Right ventricle myocardium superior (tissue), 1 donor: Measurements from ENCODE around the gene LRFN5. TPM values are rescaled to one million over a fixed set of nuclear protein-coding genes. Genes with fewer than 3 reads are reported as not detected.
"Not testable (repeated sequence)": the region's sequence is repeated elsewhere in the genome, so short reads cannot be mapped to it uniquely, and the experiment has no call there.

Experiments used
- ATAC-seq: fragments of 200-7000 bp; cut with Tn5 transposase; one replicate; pipeline ENCODE4 v1.9.1; 2020; ENCODE audit warnings: mild to moderate bottlenecking; ENCODE audit not compliant: poor library complexity
- DNase-seq: peaks from one replicate; pipeline ENCODE4 v3.0.0-alpha.2; 2020
- intact Hi-C: fragments of 100-400 bp; cut with DNase I; formaldehyde crosslinking; loops from one replicate; pipeline ENCODE4 v1.11.2; 2022
- total RNA-seq: library from RNA; stranded (reverse); fragmentation: NEBNext Ultra II Directional; extraction: Animal tissue kit (Norgen Biotek cat#: 25700); gene quantifications from one replicate; pipeline ENCODE4 v1.2.1, GENCODE V29; 2021
- donor health status: DM: no; HTN: yes; CAD: no; lungs with severe emphysema.

The LRFN5 gene
- total RNA-seq, 1 donor from 2014 or later, result 1.2 TPM

DNA sequence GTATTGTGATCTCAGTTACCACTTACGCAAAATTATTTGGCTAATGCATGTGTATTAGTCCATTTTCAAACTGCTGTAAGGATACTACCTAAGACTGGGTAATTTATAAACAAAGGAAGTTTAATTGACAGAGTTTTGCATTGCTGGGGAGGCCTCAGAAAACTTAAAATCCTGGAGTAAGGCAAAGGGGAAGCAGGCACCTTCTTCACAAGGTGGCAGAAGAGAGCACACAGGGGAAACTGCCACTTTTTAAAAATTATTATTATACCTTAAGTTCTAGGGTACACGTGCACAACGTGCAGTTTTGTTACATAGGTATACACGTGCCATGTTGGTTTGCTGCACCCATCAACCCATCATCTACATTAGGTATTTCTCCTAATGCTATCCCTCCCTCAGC lies 143.9 kb downstream of the LRFN5 start:
- intact Hi-C loops, ATAC-seq: not testable (repeated sequence)

DNA sequence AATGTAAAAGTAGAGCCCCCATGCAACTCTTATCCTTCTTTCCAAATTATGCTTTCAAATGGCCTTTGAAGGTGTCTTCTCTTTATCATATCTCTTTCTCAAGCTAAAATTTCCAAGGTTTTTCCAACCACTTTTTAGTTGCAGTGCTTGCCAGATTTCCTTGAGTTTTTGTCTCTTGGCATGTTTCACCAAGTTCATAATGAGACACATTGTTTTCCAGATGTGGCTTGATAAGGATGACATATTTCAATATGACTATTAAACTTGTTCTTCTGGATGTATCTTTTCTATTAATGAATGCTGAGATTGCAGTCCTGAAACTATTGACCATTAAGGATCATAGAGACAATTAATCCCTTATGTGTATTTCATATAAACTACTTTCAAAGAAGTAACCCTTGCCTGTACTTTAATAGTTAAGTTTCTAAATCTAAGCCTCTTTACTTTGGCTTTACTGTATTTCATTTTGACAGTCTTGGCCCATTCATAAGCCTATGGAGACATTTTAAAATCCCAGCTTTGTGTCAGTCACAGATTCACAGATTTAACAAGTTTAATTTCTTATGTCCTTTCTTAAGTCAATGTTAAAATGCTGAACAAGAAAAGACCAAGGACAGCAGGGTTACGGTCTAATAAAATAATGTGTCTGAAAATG lies 151.5 kb downstream of the LRFN5 start:
- intact Hi-C loops, result no loop called here
- no peak for ATAC-seq

More for the DNA sequence above, 143.9 kb downstream of the LRFN5 start:
- not testable (repeated sequence) for DNase-seq

GRCh38 chr14:41761204-41761603 lies 154.5 kb downstream of the LRFN5 start:
- DNase-seq (no peak), ATAC-seq (no peak)
- intact Hi-C loops, result no loop called here

More for the DNA sequence above, 151.5 kb downstream of the LRFN5 start:
- DNase-seq, result no peak

DNA sequence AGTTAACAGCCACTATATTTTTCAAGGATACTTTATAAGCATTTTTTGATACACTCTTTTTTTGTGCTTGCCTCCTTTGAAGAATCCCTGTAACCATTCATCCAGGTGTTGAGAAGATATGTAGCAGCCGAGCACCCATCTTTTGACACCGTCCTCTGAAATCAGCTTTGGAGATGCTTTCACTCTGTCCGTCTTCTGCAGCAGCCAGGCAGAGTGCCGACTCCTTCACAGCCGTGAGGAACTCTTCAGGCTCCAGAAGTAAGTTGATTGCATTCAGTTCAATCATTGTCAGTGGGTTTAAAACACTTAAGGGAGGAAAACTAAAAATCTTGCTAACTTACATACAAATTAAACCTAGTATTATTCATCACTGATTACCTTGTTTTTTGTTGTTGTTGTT lies 160.1 kb downstream of the LRFN5 start:
- no peak for DNase-seq
- no peak for ATAC-seq

GRCh38 chr14:41773536-41774279 lies 167.0 kb downstream of the LRFN5 start:
- ATAC-seq (no peak), DNase-seq (no peak)
- intact Hi-C loops, result no loop called here

More for the DNA sequence above, 160.1 kb downstream of the LRFN5 start:
- intact Hi-C loops, result no loop called here

GRCh38 chr14:41782511-41782910 lies 175.8 kb downstream of the LRFN5 start:
- intact Hi-C loops, result no loop called here
- ATAC-seq (no peak), DNase-seq (no peak)

DNA sequence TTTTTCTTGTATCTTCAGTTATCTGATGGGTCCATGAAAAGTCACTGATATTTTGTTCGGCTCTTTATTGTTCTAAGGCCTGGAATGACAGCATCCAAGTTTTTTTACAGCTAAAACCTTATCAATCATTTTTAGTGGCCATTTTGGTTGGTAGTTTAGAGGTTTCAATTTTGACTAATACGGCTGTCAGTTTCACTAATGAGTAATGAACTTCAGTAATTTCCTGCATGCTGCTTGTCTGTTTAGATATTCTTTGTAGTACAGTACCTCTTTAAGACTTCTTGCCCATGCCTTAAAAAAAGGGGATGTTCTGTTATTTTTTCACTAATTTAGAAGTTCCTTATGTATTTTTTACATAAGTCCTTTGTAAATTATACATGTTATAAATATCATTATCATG lies 176.7 kb downstream of the LRFN5 start:
- no peak for ATAC-seq
- intact Hi-C loops, result no loop called here
- DNase-seq, result no peak

- intact Hi-C loops, result no loop called here
These were observed 179.0 kb downstream of the LRFN5 start for GRCh38 chr14:41785696-41786095.

GRCh38 chr14:41799817-41800216 lies 193.1 kb downstream of the LRFN5 start:
- no peak for ATAC-seq
- intact Hi-C loops, result no loop called here

More at GRCh38 chr14:41785696-41786095, 179.0 kb downstream of the LRFN5 start:
- ATAC-seq (no peak), DNase-seq (no peak)

DNA sequence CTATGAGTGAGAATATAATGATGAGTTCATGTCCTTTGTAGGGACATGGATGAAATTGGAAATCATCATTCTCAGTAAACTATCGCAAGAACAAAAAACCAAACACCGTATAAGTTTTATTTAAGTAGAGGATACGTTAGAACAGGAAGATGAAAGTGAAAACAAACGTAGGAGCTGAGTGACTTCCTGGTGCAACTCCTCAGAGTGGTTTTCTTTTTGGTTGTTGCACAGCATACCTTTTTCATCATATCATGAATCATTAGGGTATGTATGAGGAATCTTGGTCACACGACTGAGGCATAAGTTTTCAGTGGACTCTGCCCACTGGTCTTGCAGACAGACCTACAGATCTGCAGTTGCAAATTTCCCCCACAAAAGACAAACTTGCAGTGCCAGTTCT lies 199.0 kb downstream of the LRFN5 start:
- intact Hi-C loops, result no loop called here
- ATAC-seq, result no peak
- DNase-seq, result no peak

More at GRCh38 chr14:41799817-41800216, 193.1 kb downstream of the LRFN5 start:
- no peak for DNase-seq

- intact Hi-C loops, result no loop called here
- ATAC-seq, result no peak
- DNase-seq, result no peak
These were observed 199.8 kb downstream of the LRFN5 start for GRCh38 chr14:41806366-41806975.

- no peak for ATAC-seq
- intact Hi-C loops, result no loop called here
- no peak for DNase-seq
These were observed 203.7 kb downstream of the LRFN5 start for GRCh38 chr14:41810362-41810761.

GRCh38 chr14:41817626-41818025 lies 210.9 kb downstream of the LRFN5 start:
- intact Hi-C loops, result no loop called here
- DNase-seq (no peak), ATAC-seq (no peak)

DNA sequence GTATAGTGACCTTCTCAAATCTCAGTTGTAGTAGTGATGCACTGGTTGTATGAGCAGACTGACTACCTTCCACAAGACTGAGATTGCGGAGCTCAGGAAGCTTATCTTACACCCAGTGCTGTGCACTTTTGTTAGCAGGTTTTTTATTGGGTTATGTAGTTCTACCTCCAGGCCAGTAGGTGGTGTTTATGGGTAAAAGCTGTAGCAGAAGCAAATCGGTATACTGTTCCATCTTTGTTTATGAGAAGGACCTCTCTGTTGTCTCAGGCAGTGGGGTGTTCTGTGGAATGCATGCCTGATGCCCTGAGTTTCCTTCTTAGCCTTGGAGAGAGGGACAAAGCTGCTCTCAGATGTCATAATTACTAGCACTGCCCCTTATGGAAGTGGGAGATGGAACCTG lies 217.8 kb downstream of the LRFN5 start:
- DNase-seq, result no peak
- ATAC-seq, result no peak
- intact Hi-C loops, result no loop called here

DNA sequence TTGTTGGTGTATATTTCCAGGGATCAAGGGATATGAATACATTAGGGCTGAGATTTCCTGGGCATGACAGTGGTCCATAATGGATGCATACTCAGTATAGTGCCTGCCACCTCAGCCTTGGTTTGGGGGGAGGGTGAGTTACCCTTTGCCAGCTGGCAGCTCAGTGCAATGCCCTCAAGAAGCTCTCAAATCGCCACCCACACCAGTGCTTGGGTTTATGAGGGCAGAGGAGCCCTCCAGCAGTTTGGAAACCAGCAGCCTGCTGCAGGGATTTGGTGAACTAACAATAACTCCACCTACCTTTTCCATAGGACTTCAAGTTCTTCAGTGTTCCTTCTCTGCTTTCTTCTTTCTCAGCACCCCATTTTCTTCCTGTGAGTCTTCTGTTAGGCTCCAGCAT lies 218.9 kb downstream of the LRFN5 start:
- ATAC-seq (no peak), DNase-seq (no peak)
- intact Hi-C loops, result no loop called here

DNA sequence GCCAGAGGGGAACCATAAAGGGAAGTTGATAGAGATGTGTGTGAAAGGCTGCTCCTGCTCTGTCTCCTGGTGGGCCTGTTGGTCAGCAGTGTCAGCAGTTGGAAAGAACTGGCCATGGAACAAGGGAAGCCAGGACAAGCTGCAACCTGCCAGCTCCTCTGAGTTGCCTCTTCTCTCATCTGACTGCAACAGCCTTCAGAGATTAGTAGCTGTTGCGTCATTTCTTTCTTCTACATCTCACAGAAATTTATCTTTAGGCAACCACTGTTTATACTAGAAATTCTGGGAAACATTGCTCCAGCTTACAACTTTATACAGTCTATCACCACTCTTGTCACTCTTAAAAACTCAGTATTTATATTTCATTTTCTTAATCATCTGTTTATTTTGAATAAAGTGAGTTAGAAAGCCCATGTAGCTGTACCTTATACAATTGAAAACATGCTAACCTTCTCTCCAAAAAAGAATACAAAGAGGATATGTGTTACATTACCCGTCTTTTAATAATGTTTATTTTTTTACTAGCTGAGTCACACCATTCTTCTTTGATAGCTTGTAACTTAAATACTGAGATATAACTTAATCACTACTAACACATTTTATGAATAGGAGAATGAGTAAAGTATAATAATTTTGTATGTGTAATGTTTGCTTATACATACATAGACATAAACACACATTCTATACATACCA lies 224.2 kb downstream of the LRFN5 start:
- DNase-seq (peak; percentile 39), ATAC-seq (peak; percentile 43)
- intact Hi-C loops, result no loop called here

- no peak for ATAC-seq
- intact Hi-C loops, result no loop called here
- DNase-seq, result no peak
These were observed 233.0 kb downstream of the LRFN5 start for GRCh38 chr14:41839661-41840060.

GRCh38 chr14:41859336-41859735 lies 252.7 kb downstream of the LRFN5 start:
- intact Hi-C loops, result no loop called here
- no peak for ATAC-seq
- no peak for DNase-seq

- DNase-seq (no peak), ATAC-seq (no peak)
- intact Hi-C loops, result no loop called here
These were observed 253.9 kb downstream of the LRFN5 start for GRCh38 chr14:41860586-41860985.
